Body of pancreas (tissue), 4 donors: ENCODE results near the gene IFI27L2.

Experiments
- POLR2A ChIP-seq, 3 donors: fragments of 450-650 bp; IDR thresholded peaks; one replicate each; pipeline ENCODE4 v1.6.1; 2016; ENCODE audit warnings: antibody characterized with exemption in 3 of 3, mild to moderate bottlenecking in 2 of 3
- TF ChIP-seq, protein P1 (sequence below), 7 experiments: fragments of 450-650 bp in 4 of 7; fragments of 200-600 bp in 3 of 7; sonication (generic) in 3 of 7; IDR thresholded peaks; one replicate each; pipeline ENCODE4 v1.5.1; 2016 to 2019; ENCODE audit warnings: antibody characterized with exemption in 7 of 7

DNA sequence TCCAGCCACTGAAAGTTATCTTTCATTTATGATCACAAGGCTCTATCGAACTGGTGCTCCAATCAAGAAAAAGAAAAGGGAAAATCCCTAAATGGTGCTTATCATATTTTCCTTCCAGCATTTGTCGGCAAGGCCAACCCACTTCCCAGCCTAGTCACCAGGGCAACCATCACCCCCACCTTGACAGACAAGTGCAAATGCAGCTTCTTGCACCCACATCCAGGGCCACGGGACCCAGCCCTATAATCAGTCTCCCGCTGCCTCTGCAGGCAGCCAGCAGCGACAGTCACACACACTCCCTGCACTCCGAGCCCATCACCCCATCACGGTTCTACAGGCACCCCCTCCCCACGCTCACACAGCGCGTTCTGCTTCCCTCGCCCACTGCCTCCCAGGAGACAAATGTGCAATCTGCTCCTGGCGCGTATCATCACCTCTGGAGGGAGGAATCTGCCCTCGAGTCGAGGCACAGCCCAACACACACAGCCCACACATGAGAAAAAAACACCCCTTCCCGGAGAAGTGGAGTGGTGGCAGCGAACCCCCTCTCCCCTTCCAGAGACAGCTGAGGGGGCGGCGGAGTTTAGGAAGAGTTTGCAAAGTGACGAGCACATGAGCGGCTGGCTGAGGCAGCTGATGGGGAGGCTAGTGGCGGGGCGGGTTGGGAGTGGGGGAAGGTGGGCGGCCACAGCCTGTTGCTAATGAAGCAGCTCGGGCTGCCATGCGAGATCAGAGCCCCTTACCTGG lies 35.5 kb upstream of the IFI27L2 start:
- no peak for TF ChIP-seq POLR2A (IDR thresholded peaks at IDR 0.05)
- TF ChIP-seq, protein P1, sequence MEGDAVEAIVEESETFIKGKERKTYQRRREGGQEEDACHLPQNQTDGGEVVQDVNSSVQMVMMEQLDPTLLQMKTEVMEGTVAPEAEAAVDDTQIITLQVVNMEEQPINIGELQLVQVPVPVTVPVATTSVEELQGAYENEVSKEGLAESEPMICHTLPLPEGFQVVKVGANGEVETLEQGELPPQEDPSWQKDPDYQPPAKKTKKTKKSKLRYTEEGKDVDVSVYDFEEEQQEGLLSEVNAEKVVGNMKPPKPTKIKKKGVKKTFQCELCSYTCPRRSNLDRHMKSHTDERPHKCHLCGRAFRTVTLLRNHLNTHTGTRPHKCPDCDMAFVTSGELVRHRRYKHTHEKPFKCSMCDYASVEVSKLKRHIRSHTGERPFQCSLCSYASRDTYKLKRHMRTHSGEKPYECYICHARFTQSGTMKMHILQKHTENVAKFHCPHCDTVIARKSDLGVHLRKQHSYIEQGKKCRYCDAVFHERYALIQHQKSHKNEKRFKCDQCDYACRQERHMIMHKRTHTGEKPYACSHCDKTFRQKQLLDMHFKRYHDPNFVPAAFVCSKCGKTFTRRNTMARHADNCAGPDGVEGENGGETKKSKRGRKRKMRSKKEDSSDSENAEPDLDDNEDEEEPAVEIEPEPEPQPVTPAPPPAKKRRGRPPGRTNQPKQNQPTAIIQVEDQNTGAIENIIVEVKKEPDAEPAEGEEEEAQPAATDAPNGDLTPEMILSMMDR (IDR thresholded peaks at IDR 0.05), result no peak
